ENCODE results near the gene CELA3B. TPM values are rescaled to one million over a fixed set of nuclear protein-coding genes. Genes with fewer than 3 reads are reported as not detected.

Gene CELA3B, protein sequence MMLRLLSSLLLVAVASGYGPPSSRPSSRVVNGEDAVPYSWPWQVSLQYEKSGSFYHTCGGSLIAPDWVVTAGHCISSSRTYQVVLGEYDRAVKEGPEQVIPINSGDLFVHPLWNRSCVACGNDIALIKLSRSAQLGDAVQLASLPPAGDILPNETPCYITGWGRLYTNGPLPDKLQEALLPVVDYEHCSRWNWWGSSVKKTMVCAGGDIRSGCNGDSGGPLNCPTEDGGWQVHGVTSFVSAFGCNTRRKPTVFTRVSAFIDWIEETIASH
- not detected for total RNA-seq

GRCh38 chr1:21976703-21977239, at the start of gene CELA3B:
Gene CELA3B, plus strand, starts transcription at chr1:21977022. Its CDS starts 18 bp downstream, at chr1:21977040.

GRCh38 chr1:21937034-21937371, 39.8 kb upstream of the CELA3B start, which contains the start of gene HSPG2:
Gene HSPG2, minus strand, starts transcription at chr1:21937310. Its CDS starts 93 bp downstream, at chr1:21937217.

DNA sequence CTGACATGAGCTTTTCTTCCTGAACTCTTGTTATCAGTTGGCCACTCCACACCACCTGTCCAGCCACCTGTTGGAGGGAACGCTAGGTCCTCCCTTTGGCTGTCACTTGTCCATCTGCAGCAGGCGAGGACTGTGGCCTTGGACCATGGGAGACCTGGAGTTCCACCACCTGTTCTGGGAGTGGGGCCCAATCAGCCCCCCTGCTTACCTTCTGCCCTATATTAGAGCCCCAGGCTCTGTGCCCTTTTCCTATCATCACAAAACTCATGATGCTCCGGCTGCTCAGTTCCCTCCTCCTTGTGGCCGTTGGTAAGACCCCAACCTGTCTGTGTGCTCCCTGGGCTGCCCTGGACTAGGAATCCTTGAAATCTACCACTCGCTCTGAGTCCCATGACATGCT, 24.6 kb downstream of the CELA3B start, which contains the start of gene CELA3A:
TSS of gene CELA3A (plus strand) at position 249 of the 400 bp plus-strand sequence. CDS start at position 267, 18 bp downstream.

Other genes with a start within 250 kb of the CELA3B start
- gene USP48, start 193.9 kb upstream of the CELA3B start, total RNA-seq, result 110 TPM
- gene LDLRAD2, start 164.8 kb upstream of the CELA3B start, total RNA-seq, result 3.5 TPM
- 203 TPM for gene HSPG2, start 39.7 kb upstream of the CELA3B start, total RNA-seq
- gene CELA3A, start 24.6 kb downstream of the CELA3B start, total RNA-seq, result not detected
- gene CDC42, start 75.7 kb downstream of the CELA3B start, total RNA-seq, result 230 TPM
- 3.1 TPM for gene WNT4, start 166.1 kb downstream of the CELA3B start, total RNA-seq

All from camera-type eye (tissue), 1 donor.